NB4 (cell line): Measurements from ENCODE around the gene FFAR4.

Experiments
- DNase-seq: peaks from one replicate; pipeline ENCODE4 v3.0.0; 2010; ENCODE audit warnings: low read depth
- H3K4me3 ChIP-seq: one replicate; pipeline ENCODE4 v1.5.1; 2011; ENCODE audit warnings: mild to moderate bottlenecking, low read depth, low read length, moderate library complexity
- MYC ChIP-seq: IDR thresholded peaks from 2 replicates; pipeline ENCODE4 v1.6.1; 2011; ENCODE audit warnings: low read depth, low read length
- POLR2A ChIP-seq: IDR thresholded peaks from 2 replicates; pipeline ENCODE4 v1.6.1; 2011; ENCODE audit warnings: mild to moderate bottlenecking; ENCODE audit not compliant: insufficient read length; ENCODE audit errors: extremely low read depth
- TF ChIP-seq, protein P1 (sequence below): IDR thresholded peaks from one replicate; pipeline ENCODE4 v1.5.1; 2012; ENCODE audit warnings: low read depth, low read length
- TF ChIP-seq, protein P2 (sequence below): IDR thresholded peaks from 2 replicates; pipeline ENCODE4 v1.6.1; 2011; ENCODE audit warnings: low read depth, low read length

Gene FFAR4

GRCh38 chr10:93594518-93594917, 28.1 kb downstream of the FFAR4 start:
- TF ChIP-seq, protein P1, sequence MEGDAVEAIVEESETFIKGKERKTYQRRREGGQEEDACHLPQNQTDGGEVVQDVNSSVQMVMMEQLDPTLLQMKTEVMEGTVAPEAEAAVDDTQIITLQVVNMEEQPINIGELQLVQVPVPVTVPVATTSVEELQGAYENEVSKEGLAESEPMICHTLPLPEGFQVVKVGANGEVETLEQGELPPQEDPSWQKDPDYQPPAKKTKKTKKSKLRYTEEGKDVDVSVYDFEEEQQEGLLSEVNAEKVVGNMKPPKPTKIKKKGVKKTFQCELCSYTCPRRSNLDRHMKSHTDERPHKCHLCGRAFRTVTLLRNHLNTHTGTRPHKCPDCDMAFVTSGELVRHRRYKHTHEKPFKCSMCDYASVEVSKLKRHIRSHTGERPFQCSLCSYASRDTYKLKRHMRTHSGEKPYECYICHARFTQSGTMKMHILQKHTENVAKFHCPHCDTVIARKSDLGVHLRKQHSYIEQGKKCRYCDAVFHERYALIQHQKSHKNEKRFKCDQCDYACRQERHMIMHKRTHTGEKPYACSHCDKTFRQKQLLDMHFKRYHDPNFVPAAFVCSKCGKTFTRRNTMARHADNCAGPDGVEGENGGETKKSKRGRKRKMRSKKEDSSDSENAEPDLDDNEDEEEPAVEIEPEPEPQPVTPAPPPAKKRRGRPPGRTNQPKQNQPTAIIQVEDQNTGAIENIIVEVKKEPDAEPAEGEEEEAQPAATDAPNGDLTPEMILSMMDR, result no peak
- TF ChIP-seq, protein P2, sequence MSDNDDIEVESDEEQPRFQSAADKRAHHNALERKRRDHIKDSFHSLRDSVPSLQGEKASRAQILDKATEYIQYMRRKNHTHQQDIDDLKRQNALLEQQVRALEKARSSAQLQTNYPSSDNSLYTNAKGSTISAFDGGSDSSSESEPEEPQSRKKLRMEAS, result no peak
- TF ChIP-seq POLR2A (no peak), MYC (no peak)
- no peak for DNase-seq
- no peak overlapping the region for H3K4me3 ChIP-seq

- no peak for DNase-seq
- no peak overlapping the region for H3K4me3 ChIP-seq
- TF ChIP-seq POLR2A (no peak), MYC (no peak)
- TF ChIP-seq, protein P2, result no peak
- TF ChIP-seq, protein P1, result no peak
Observed at GRCh38 chr10:93595378-93596161, 29.1 kb downstream of the FFAR4 start.

DNA sequence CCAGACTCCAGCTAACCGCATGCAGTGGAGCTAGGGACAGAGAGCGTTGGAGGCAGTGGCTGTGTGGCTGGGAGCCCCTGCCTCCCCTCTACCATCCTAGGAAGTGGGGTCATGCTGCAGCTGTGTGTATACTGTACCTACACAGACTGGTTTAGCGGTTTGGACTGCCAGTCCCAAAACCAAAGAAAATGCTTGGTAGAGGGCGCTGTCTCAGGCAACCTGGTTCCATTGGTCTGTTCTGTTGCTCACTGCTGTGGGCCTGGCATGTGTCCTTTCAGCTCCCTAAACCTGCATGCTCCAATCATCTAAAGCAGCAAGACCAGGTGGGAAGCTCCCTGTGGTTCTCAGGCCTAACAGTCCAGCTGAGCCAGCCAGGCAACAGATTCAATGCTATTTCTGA, 30.1 kb downstream of the FFAR4 start:
- H3K4me3 ChIP-seq, result no peak overlapping the region
- DNase-seq, result peak; percentile 38
- TF ChIP-seq, protein P1, result peak; percentile 30
- TF ChIP-seq, protein P2, result no peak

DNA sequence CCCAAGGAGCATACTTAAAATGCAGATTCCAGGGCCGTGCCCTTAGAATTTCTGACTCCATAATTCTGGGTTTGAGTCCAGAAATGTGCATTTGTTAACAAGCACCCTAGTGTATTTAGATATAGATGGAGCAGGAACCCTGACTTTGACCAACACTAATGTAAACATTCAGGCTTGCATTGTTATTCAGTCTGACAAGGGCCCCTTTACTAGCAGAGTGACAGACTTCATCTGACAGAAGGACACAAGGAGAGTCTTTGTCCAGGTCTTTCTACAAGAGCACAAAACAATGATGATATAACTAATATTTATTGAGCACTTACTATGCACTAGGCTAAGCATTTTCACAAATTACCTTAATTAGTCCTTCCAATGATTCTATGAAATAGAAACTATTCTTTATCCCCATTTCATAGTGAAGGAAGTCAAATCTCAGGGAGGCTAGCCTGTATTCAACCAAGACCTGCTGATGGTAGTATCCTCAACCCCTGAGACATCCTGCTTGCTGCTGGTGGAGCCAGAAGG, 30.7 kb downstream of the FFAR4 start:
- TF ChIP-seq, protein P2, result no peak
- TF ChIP-seq POLR2A, result no peak
- no peak overlapping the region for H3K4me3 ChIP-seq
- DNase-seq, result no peak

DNA sequence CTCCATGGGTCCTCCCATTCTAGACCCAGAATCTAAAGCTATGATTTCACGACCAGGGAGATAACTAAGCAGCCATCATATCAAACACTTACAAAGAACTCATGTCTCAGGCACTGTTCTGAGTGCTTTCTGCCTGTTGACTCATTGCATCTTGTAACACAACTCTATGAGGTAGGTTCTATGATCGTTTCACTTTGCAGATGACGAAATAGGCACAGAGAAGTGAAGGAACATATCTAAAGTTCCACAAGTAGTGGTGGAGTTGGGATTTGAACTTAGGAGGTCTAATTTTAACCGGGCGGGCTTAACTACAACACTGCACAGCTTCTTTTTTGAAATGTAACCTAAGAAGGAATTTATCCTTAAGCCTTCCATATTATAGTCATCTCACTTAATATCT, 31.7 kb downstream of the FFAR4 start:
- H3K4me3 ChIP-seq, result no peak overlapping the region
- TF ChIP-seq, protein P1, result no peak
- TF ChIP-seq MYC, result no peak
- DNase-seq, result peak; percentile 71

DNA sequence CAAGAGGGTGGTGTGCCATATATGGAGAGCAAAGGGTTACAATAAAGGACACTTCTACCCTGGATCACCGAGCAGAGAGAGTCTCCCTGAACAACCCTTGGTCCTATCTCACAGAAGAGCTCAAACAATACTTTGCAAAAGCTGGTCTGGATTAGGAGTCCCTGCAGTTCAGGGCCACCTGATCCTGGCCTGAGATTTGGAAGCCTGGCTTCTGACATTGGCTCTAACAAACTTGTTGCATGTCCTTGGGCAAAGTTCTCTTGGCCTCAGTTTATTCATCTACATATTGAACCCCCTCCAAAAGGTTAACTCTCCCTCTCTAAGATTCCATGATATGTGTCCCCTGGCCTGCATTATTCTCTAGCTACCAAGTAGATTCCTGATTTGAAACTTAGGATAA, 32.9 kb downstream of the FFAR4 start:
- TF ChIP-seq, protein P1, result no peak
- TF ChIP-seq, protein P2, result no peak
- TF ChIP-seq MYC, result no peak
- no peak for TF ChIP-seq POLR2A
- no peak for DNase-seq

More for the DNA sequence above, 32.9 kb downstream of the FFAR4 start:
- H3K4me3 ChIP-seq, result no peak overlapping the region
